Effector CD4-positive, alpha-beta T cell (primary cell): ENCODE results near the gene TCL1B. TPM values are rescaled to one million over a fixed set of nuclear protein-coding genes. Genes with fewer than 3 reads are reported as not detected.
"Not testable (repeated sequence)": the region's sequence is repeated elsewhere in the genome, so short reads cannot be mapped to it uniquely, and the experiment has no call there.

Experiments
- DNase-seq: peaks from one replicate; pipeline ENCODE4 v3.0.0-alpha.2; 2020
- total RNA-seq: gene quantifications from one replicate; lab custom pipeline; 2026; lab: John Stamatoyannopoulos, UW

Gene TCL1B, protein sequence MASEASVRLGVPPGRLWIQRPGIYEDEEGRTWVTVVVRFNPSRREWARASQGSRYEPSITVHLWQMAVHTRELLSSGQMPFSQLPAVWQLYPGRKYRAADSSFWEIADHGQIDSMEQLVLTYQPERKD
- total RNA-seq: not detected

DNA sequence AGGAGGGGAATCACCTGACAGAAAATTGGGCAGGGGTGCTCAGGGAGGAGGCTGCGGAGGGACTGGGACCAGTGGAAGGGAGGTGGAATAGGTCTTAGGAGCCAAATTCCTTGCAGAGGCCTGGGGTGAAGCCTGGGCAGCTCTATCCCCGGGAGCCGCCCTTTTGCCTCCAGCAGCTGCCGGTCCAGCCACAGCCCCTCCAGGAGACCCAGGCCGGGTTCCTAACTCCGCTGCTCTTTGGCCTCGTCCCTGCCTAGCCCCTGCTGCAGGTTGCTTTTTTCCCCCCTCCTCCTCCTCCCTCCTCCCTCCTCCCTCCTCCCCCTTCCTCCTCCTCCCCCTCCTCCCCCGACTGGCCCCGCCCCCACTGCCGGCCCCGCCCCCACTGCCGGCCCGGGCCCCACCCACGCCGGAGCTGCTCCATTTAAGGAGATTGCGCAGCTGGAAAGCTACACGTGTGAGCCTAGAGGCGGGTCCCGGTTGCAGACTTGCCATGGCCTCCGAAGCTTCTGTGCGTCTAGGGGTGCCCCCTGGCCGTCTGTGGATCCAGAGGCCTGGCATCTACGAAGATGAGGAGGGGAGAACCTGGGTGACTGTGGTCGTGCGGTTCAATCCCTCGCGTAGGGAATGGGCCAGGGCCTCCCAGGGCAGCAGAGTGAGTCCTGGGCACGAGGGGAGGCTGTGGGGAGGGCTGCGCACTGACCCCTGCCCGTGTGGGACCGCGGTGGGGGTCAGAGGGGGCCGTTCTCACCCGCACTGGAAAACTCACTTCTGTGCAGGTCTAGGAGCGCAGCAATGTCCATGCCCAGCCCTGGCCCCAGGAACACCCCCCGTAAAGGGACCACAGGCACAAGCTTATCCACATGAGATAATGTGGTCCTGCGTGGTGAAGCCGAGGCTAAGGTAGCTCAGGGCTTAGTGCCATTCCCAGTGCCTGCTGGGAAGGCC lies at the start of gene TCL1B:
Gene TCL1B, plus strand, starts transcription at position 449 of the 945 bp plus-strand sequence. Its CDS starts 42 bp downstream, at position 491.
- DNase-seq: no peak

DNA sequence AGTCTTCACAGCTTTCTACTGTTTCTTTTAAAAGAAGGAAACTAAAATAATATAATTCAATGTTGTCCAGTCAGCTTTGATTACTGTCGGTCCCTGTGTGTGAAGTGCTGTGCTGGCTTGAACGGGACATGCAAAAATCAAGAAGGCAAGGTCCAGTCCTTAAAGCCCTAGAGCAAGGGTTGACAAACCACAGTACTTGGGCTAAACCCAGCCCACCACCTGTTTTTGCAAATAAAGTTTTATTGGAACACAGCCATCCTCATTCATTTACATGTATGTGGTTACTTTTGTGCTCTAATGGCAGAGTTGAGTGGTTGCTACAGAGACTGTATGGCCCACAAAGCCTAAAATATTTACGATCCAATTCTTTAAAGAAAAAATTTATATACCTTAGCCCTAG lies 41.2 kb upstream of the TCL1B start:
- DNase-seq: no peak

DNA sequence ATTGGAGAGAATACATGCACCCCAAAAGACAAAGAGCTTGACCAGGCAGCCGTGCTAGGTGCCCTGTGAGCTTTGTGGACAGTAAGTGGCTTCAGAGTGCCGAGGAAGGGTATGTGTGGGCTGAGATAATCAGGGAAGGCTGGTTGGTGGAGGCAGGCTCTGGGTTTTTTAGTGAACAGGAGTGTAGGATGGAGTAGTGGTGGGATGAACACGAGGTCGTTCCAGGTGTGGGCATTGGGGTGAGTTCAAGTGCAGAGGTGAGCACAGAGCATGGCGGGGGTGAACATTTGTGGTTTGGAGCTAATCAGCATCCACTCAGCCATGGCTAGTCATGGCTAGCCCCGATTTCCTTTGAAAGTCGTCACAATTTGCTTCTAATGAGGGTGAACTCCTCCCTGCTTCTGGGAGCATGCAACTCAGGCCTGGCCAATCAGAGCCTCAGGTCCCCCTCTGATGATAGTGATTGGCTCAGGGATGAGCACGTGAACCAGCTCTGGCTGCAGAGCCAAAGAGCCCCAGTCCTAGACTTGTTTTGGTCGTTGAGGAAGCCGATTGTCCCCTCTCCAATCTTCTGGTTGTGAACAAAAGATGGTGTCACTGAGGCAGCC lies 40.7 kb upstream of the TCL1B start:
- no peak for DNase-seq

DNA sequence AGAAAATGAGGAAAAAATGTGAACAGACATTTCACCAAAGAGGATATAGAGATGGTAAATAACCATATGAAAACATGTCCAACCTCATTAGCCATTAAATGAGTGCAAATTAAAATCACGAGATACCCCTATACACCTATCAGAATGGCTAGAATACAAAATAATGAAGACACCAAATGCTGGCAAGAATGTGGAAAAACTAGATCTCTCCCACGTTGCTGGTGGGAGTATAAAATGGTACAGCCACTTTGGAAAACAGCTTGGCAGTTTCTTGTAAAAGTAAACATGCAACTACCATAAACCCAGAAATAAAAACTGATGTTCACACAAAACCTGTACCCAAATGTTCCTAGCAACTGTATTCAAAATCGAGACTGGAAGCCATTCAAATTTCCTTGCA lies 38.3 kb upstream of the TCL1B start:
- DNase-seq: no peak

DNA sequence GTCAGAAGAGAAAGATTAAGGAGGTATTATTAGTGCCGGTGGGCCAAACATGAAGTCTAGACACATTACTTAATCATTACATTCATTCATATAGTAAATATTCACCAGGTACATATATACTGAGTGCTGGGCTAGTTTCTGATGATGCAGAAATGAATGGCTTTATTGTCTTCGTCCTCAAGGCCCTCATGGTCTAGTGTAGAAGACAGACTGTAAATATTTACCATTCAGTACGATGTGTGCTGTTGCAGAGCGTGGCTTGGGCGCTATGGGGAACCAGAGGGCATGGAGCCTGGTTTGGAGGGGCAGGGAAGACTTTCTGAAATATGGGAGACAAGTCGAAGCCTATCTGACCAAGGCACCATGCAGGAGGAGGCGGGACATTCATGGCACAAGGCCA lies 37.0 kb upstream of the TCL1B start:
- no peak for DNase-seq

DNA sequence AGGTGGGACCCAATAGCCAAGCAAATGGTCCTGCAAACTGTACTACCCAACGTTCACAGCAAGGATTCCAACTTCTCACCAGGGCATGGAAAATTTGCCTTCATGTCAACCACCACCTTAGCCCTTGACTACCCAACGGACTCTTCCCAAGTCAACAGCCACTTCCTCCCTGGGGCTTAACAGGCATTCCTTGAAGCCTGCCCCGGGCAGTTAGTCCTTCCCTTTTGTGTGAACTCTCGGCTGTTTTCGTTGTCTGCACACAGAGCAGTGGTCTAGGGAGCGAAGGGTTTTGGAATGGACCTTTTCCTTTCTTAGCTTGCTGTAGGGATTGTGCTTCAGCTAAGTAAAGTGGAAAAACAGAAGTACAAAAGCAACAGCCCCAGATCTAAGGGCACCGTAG lies 35.2 kb upstream of the TCL1B start:
- no peak for DNase-seq

DNA sequence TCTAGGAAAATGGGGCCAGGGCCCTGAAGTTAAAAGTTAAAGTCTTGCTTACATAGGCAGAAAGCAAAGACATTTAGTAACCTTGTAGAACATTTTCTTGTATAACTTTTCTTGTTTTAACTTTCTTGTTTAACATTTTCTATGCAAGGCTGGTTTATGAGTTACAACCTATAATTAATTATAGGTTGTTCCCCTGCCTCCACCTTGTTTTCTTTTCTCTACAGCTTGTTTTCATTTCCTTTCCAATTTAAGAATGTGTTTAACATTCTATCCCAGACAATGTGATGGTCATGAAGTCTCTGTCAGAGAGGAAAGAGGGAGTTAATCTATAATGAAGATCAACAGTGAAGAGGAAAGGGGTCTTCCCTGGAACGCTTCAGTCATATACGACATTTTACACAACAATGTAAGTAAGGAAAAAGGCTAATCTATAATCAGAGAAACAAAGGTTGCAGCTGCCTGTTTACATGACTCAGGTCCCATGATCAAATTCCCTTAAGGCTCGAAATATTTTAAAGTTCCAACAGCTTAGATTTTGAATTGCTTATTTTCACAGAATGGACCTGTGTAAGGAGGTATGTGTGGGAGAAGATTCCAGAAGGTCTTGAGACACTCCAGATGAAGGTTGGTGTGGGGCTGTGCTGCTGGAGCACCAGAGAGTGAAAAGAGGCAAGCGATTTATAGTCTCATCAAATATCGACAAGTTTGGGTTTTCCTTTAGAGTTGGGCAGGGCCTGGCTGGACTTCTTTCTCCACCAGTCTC lies 34.2 kb upstream of the TCL1B start:
- no peak for DNase-seq

DNA sequence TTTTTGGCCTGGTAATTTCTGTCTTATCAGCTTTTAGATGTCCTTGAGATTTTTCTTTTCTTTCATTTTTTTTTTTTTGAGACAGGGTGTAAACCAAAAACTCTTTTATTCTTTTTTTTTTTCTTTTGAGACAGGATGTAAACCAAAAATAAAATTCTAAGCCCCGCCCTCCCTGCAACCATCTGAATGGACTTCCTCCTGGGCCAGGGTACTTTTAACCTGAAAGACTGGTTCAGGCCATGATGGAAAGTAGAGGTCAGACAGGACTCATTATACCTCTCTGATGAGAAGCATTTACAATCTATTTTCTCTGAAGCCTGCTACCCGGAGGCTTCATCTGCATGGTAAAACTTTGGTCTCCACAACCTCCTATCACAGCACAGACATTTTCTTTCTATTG lies 33.5 kb upstream of the TCL1B start:
- no peak for DNase-seq

DNA sequence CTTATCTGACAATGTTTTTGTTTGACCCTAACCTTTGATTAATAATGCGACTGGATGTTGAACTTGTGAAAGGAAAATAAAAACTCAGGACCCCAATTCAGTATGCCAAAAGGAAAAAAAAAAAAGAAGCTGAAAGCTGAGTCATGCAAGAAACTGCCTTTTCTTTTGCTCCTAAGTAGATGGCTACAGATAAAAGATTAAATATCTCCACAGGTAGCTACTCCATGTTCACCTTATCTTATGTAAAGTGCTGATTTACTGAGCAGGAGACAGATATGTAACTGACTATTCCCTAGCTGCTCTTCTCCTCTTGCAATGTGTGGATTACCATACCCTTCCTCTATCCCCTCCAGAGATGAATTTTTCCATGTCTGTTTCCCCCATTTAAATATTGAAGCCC lies 30.8 kb upstream of the TCL1B start:
- DNase-seq: no peak

DNA sequence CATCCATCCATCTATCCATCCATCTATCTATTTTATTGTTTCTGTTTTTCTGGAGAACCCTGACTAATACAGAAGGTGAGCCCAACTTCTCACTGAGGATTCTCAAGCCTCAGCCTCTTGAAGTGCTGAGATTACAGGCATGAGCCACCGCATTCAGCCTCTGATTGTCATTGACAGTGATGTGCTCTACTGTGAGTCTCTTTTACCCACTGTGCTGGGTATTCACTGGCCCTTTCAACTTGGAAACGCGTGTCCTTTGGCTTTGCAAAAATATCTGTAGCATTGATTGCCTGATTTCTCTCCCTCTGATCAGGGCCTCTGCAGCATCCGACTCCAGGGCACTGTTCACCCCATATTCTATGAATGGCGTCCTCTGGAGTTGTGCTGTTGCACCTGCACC lies 29.6 kb upstream of the TCL1B start:
- DNase-seq: no peak

DNA sequence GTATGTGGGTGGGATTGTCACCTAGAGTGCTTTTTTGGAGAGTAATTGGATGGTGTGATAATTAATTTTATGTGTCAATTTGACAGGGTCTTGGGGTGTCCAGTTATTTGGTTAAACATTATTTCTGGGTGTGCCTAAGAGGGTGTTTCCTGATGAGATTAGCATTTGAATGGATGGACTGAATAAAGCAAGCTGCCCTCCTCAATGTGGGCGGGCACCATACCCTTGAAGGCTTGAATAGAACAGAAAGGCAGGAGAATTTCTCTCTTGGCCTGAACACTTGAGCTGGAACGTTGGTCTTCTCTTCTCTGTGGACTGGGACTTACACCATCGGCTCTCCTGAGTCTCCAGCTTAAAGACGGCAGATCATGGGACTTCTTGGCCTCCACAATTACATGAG lies 28.8 kb upstream of the TCL1B start:
- DNase-seq: no peak

DNA sequence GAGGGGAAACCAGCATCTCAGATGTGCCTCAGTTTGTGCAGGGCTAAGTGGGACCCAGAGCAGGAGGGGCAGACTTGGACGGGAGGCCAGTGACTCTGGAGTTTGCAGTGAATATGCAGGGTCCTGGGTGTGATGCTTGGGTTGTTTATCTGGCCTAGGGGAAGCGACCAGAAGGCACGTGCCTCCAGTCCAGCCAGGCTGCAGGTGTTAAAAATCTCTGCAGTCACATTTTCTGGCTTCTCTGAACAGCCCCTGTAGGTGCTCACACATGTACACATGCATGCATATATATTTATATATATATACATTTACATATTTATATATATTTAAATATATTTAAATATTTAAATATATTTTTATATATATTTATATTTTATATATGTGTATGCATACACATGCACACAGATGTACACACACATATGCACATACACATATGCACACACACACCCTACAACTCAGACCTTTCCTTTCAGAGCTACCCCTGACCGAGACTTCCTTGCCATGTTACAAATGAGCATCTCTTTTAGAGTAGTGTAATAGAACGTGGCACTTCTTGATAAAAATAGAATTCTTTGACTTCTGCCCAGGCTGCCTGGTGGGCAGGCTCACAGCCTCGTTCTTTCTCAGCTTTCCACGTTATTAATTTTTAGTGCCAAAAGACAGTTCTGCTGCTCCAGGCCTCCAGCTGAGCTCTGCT lies 26.8 kb upstream of the TCL1B start:
- no peak for DNase-seq

DNA sequence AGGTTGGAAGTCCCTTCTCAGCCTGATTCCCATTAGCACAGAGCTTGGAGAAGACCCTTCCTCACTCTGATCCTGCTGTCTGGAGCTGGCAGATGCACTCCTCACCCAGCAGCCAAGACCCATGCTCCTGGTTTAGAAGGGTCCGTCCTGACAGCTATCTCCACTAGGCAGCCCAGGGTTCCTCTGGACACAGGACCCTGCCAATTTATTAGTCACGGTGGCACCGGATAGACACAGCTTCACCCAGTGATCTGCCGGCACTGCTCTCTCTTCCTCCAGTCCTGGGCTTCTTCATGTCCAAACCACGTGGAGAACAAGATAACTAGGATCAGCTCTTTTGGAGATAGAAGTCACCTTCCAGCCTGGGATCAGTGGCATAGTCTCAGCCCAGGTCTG lies 26.2 kb upstream of the TCL1B start:
- no peak for DNase-seq

DNA sequence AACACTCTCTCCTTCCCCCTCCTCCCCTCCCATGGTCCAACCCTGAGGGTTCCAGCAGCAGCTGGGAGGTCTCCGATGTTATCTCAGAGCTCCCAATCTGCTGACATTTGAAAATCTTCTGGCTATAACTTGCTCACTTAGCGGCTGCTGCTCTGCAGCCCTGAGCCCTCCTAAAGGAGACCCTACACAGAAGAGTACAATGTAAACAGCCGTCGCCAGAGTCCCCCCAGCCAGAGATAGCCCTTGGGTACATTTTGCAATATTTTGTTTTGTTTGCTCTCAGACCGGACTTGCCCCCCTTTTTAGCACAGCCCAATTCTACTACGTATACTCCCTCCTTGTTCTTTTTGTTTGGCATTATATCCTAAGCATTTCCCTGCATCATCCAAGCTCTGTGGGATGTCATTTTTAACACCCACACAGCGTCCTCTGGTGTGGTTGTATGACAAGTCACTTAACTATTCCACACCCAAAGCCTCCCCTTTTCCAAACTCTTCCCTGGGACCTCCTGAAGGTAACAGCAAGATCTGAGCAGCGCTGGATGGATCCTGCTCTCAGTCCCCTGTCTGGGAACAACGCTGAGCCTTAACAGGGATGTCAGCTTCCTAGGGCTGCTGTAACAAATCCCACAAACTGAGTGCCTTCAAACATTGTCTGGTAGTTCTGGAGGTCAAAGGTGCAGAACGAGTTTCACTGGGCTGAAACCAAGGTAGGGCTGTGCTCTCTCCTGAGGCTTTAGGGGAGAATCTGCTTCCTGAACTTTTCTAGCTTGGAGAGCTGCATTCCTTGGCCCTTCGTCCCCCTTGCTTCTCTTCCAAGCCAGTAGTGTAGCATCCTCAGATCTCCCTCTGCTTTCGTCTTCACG lies 25.3 kb upstream of the TCL1B start:
- DNase-seq: no peak

DNA sequence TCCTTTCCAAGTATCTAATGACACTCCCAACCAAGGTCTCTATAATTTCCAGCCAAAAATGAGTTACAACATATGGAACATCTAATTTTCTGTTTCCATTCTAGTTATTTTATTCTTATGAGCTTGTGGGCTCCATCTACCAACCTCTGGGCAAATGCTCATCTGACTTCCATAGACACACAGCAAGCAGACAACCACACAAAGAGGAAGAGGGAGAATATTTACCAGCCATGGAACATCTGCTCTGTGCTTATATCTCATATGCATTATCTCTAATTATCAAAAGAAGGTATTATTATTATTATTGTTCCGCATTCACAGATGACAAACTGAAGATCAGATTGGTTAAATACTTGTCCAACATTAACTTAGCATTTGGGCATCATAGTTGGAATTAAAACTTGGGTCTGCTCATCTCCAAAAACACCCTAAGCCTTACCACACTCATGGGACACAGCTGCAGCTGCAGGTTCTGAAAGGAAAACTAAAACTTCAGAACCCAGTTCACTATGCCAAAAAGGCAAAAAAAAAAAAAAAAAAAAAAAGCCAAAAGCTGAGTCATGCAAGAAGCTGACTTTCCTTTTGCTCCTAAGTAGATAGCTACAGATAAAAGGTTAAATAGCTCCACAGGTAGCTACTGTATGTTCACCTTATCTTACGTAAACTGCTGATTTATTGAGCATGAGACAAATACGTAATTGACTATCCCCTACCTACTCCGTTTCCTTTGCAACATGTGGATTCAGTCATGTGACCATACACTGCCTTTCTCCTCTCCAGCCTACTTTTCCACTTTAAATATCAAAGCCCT lies 23.6 kb upstream of the TCL1B start:
- no peak for DNase-seq

DNA sequence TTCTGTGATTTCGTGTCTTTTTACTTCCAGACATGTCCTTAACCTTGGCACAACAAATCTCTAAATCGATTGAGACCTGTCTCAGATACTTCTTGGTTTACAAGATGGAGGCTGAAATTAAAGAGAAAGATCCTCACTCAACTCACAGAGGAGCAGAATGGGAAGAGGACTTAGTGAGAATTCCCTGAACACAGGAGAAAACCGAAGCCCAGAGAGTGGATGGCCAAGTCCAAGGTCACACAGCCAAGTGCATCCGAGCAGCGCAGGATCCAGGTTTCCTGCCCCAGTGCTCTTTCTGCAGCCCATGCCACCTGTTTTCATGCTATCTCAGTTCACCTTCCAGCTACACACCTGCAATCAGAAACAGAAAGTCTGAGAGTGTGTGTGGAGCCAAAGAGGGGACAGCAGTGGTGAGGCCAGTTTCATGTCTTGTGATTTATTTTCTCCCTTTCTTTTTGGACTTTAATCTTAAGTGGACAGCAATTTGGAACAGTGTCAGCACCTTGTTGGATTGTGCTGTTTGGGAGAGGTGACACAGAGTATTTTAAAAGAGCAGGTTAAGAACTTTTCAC lies 22.9 kb upstream of the TCL1B start:
- DNase-seq: no peak

DNA sequence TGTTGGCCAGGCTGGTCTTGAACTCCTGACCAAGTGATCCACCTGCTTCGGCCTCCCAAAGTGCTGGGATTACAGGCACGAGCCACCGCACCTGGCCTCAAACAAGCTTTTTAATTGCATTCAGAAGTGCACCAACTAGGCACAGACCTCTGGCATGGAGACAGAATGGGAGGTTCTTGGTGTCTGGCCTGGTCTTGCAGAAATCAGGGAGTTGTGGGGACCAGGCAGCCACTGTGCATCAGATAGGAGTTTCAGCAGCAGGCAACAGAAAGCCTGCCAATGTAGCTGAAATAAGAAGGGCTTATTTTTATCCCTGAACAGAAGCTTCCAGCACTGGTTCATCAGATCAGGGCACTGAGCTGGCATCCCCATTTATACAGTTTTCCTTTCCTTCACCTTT lies 22.2 kb upstream of the TCL1B start:
- no peak for DNase-seq

DNA sequence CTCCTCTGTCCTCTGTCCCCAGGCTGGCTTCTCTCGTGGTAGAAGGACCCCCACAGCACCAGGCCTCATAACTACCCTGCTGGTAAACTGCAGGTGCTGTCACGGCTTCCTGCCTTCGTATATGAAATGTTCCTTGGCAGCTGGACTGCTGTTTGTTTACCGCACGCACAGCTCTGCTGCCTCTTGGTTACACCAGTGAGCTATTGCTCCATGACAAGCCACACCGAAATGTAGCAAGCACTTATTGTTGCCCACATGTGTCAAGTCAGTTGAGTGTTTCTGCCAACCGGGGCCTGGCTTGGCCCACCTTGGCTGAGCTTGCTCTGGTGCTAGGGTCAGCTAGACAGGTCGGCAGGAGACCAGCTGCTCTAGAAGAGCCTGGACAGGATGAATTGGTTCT lies 21.7 kb upstream of the TCL1B start:
- no peak for DNase-seq

DNA sequence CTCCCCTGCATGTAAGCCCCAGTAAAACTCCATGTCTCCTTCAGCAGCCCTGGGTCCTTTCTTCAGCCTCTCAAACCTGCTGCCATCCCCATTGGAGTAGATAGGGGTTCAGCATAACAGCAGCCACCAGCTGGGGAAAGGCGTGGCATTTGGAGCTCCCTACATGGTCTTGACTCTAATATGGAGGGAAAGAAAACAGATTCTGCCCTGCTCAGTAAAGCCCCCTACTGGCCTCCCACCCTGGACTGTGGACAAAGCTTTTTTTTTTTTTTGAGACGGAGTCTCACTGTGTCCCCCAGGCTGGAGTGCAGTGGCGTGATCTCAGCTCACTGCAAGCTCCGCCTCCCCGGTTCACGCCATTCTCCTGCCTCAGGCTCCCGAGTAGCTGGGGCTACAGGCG lies 20.7 kb upstream of the TCL1B start:
- DNase-seq: not testable (repeated sequence)

DNA sequence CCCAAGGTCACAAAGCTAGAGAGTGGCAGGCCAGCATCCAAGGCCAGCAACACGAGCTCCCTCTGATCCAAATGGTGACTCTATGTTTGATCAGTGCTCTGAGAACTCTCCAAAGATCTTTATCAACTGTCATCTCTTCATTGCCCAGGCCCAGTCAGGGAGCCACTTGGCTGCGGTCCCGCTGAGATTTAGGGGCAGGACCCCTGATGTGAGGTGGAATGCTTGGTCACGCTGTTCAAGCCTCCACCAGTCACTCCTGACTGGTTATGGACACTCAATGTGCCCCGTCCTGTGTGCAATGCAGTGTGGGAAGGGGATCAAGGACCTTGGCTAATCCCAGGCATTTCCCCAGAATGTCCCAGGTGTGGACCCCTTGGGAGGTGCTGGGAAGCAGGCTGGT lies 19.8 kb upstream of the TCL1B start:
- DNase-seq: no peak
